Breast epithelium (tissue), 4 donors: Measurements from ENCODE around the gene MCOLN2. TPM values are rescaled to one million over a fixed set of nuclear protein-coding genes. Genes with fewer than 3 reads are reported as not detected.

Source experiments
- DNase-seq, 2 donors: peaks; one replicate each; pipeline ENCODE4 v3.0.0-alpha.2; 2019; ENCODE audit warnings: low spot score in 2 of 2
- H3K27ac ChIP-seq, 2 donors: fragments of 200-600 bp; sonication (generic) in 1 of 2; one replicate each; pipeline ENCODE4 v1.5.1; 2016 to 2019; ENCODE audit warnings: mild to moderate bottlenecking in 1 of 2
- H3K27me3 ChIP-seq, 2 donors: fragments of 200-600 bp; sonication (generic) in 1 of 2; one replicate each; pipeline versions ENCODE4 v1.5.1 to v1.6.0; 2017 to 2019; ENCODE audit warnings: control low read depth in 1 of 2, mild to moderate bottlenecking in 1 of 2
- H3K36me3 ChIP-seq: fragments of 200-600 bp; one replicate; pipeline ENCODE4 v1.5.1; 2019
- H3K4me1 ChIP-seq, 2 donors: fragments of 200-600 bp; sonication (generic); one replicate each; pipeline ENCODE4 v1.5.1; 2016 to 2019; ENCODE audit warnings: control low read depth in 1 of 2
- H3K4me3 ChIP-seq, 3 donors: fragments of 200-600 bp; sonication (generic); 1 replicate in 2 of 3; 2 replicates in 1 of 3; pipeline ENCODE4 v1.5.1; 2016 to 2019; ENCODE audit warnings: mild to moderate bottlenecking in 3 of 3, moderate library complexity in 2 of 3
- H3K9me3 ChIP-seq, 2 donors: fragments of 200-600 bp; sonication (generic) in 1 of 2; one replicate each; pipeline ENCODE4 v1.5.1; 2016 to 2019; ENCODE audit warnings: control low read depth in 1 of 2
- POLR2A ChIP-seq: fragments of 450-650 bp; IDR thresholded peaks from one replicate; pipeline ENCODE4 v1.6.1; 2016; ENCODE audit warnings: antibody characterized with exemption, mild to moderate bottlenecking, moderate library complexity
- POLR2AphosphoS5 ChIP-seq, 3 donors: sonication (generic); formaldehyde crosslinking; IDR thresholded peaks; one replicate each; pipeline ENCODE4 v1.6.1; 2017; ENCODE audit warnings: antibody characterized with exemption in 3 of 3
- intact Hi-C: fragments of 100-400 bp; cut with DNase I; formaldehyde crosslinking; loops from one replicate; pipeline ENCODE4 v1.15.1; 2023; ENCODE audit warnings: low total_unique reads
- total RNA-seq, 3 donors: library from RNA; depleted of rRNA; stranded (reverse); fragments of >200 nt; gene quantifications; one replicate each; pipeline ENCODE4 v1.1.0, GENCODE V29; 2016
- TF ChIP-seq, protein P1 (sequence below), 3 donors: fragments of 450-650 bp; IDR thresholded peaks; one replicate each; pipeline ENCODE4 v1.5.1; 2016 to 2017; ENCODE audit warnings: antibody characterized with exemption in 3 of 3, mild to moderate bottlenecking in 3 of 3, moderate library complexity in 3 of 3

Gene MCOLN2
- total RNA-seq, 3 donors from 2014 or later: 0.33 to 3.8 (median 1.6) TPM

DNA sequence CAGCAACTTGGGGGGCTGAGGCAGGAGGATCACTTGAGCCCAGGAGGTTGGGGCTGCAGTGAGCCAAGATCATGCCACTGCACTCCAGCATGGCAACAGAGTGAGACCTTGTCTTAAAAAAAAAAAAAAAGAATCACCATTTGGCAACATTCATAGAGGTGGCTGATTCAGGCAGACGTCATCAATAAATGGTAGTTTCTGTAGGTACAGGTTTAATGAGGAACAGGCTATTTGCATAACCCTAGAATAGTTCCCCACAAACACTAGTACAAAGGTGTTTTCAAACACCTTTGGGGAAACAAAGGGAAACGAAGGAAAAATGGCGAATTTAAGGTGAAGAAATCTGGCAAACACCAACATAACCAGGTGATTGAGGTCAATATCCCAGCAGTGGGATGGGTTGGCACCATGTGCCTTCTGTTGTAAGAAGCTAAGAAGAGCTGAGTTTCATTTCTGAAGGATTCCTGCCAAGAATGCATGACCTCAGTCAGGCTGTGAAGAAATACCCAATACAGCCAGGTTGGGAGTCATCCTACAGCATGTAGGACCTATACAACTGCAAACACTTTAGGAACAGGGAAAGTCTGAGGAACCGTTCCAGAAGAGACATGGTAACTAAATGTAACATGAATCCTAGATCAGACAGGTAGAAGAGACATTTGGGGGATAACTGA, 109.5 kb downstream of the MCOLN2 start:
- no peak for TF ChIP-seq POLR2A
- no peak for TF ChIP-seq POLR2AphosphoS5 (IDR thresholded peaks at IDR 0.05)
- TF ChIP-seq, protein P1, sequence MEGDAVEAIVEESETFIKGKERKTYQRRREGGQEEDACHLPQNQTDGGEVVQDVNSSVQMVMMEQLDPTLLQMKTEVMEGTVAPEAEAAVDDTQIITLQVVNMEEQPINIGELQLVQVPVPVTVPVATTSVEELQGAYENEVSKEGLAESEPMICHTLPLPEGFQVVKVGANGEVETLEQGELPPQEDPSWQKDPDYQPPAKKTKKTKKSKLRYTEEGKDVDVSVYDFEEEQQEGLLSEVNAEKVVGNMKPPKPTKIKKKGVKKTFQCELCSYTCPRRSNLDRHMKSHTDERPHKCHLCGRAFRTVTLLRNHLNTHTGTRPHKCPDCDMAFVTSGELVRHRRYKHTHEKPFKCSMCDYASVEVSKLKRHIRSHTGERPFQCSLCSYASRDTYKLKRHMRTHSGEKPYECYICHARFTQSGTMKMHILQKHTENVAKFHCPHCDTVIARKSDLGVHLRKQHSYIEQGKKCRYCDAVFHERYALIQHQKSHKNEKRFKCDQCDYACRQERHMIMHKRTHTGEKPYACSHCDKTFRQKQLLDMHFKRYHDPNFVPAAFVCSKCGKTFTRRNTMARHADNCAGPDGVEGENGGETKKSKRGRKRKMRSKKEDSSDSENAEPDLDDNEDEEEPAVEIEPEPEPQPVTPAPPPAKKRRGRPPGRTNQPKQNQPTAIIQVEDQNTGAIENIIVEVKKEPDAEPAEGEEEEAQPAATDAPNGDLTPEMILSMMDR (IDR thresholded peaks at IDR 0.05): no peak
- intact Hi-C loops: no loop called here
- H3K4me1 ChIP-seq: no peaks in the 10 kb centered on the region
- no peak overlapping the region for H3K27ac ChIP-seq
- H3K4me3 ChIP-seq: no peak overlapping the region
- DNase-seq: no peak
- H3K36me3 ChIP-seq: no peaks in the 10 kb centered on the region
- peaks cover 0 to 3% of the 10 kb centered on the region in 2 donors for H3K27me3 ChIP-seq
- H3K9me3 ChIP-seq: no peaks in the 10 kb centered on the region

DNA sequence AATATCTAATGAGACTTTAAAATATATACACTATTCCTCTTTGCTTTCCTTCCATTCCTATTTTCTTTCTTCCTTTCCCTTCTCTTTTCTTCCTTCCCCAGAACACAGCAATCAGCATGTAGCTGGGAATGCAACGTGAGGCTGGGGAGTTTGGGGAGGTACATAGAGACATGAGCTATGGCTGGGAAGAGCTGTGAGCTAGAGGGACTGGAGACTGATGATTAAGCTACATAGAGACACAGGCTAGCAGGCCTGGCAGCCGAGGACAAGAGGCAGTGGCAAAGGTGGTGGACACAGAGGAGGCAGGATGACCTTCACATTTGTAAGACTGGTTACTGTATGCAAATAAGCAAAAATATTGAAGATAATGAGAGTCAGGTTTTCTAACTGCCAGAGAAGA, 111.4 kb downstream of the MCOLN2 start:
- H3K27me3 ChIP-seq: no peaks in the 10 kb centered on the region
- intact Hi-C loops: no loop called here
- DNase-seq: no peak
- TF ChIP-seq, protein P1 (IDR thresholded peaks at IDR 0.05): no peak
- TF ChIP-seq POLR2AphosphoS5 (IDR thresholded peaks at IDR 0.05): no peak
- TF ChIP-seq POLR2A: no peak
- no peaks in the 10 kb centered on the region for H3K9me3 ChIP-seq
- H3K4me3 ChIP-seq: no peak overlapping the region
- no peaks in the 10 kb centered on the region for H3K4me1 ChIP-seq
- H3K36me3 ChIP-seq: no peaks in the 10 kb centered on the region
- no peak overlapping the region for H3K27ac ChIP-seq

DNA sequence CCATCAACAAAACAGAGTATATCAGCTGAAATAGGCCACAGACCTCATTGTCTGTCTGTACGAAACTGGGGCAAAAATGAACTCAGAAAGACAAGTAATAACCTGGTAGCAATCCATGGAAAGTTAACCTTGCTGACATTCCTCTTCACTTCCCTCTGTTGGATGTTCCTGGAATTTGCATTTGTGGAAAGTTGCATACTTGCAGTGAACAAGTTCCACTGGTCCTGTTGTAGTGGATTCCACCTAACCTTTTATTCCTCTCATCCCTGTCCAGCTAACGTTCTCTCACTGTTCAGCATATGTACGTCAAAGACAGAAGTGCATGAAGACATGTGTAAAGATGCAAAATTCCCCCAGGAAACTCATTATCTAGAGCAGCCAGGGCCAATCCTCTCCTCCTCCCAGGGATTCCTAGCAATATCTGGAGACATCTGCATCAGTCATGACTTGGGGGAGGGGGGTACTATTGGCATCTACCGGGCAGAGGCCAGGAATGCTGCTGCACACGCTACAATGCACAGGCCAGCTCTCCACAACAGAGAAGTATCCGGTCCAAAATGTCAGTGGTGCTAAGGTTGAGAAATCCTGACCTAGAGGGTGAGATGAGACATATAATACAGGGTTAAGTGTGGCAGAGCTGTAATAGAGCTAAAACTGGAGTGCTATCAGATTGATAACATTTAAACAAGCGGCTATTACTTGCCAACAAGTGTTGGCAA, 112.1 kb downstream of the MCOLN2 start:
- Histone ChIP-seq H3K9me3 (no peaks in the 10 kb centered on the region), H3K4me3 (no peak overlapping the region), H3K4me1 (no peaks in the 10 kb centered on the region), H3K36me3 (no peaks in the 10 kb centered on the region), H3K27ac (no peak overlapping the region), H3K27me3 (no peaks in the 10 kb centered on the region)
- intact Hi-C loops: no loop called here
- TF ChIP-seq, protein P1 (IDR thresholded peaks at IDR 0.05): no peak
- TF ChIP-seq POLR2A (no peak), POLR2AphosphoS5 (IDR thresholded peaks at IDR 0.05) (no peak)
- DNase-seq: no peak

DNA sequence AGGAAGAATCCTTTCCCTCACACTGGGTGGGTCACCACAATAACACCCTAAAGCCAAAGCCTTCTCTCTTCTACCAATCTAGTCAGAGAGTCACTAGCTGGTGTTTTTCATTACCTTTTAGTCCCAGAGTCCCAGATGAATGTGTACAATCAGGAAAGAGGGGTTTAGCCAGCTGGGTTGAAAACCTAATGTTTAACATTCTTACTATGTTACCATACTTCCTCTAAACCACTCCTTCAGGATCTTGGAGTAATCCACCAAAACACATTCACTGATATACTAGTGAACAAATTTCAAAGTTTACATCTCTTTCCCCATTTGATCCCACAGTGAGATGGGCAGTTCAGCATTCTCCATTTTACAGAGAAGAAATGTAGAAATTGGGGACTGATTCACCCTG, 113.6 kb downstream of the MCOLN2 start:
- TF ChIP-seq POLR2AphosphoS5 (IDR thresholded peaks at IDR 0.05) (no peak), POLR2A (no peak)
- TF ChIP-seq, protein P1 (IDR thresholded peaks at IDR 0.05): no peak
- Histone ChIP-seq H3K27me3 (no peaks in the 10 kb centered on the region), H3K4me3 (no peak overlapping the region), H3K36me3 (no peaks in the 10 kb centered on the region), H3K27ac (no peak overlapping the region), H3K4me1 (no peaks in the 10 kb centered on the region), H3K9me3 (no peaks in the 10 kb centered on the region)
- DNase-seq: no peak
- intact Hi-C loops: no loop called here

DNA sequence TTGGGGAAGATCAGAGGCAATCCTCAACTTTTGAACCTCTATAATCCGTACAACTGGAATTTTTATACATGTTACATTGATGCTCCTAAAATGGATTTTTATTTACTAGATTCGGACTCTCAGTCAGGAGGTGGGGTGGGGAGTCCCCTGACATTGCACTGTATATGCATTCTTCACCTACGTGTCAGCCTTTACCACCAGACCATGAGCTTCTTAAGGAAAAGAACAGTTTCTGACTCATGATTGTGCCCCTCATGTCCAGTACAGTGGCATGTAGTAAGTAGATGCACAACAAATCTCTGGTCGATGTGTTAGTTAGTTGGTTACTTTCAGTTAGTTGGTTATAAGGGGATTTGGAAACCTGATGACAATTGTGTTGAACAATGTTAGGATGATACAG, 119.3 kb downstream of the MCOLN2 start:
- no peak overlapping the region for H3K4me3 ChIP-seq
- no peak for TF ChIP-seq POLR2AphosphoS5 (IDR thresholded peaks at IDR 0.05)
- TF ChIP-seq, protein P1 (IDR thresholded peaks at IDR 0.05): no peak
- H3K27me3 ChIP-seq: no peaks in the 10 kb centered on the region
- H3K4me1 ChIP-seq: no peaks in the 10 kb centered on the region
- intact Hi-C loops: no loop called here
- no peaks in the 10 kb centered on the region for H3K9me3 ChIP-seq
- no peak for DNase-seq
- H3K27ac ChIP-seq: no peak overlapping the region
- no peaks in the 10 kb centered on the region for H3K36me3 ChIP-seq
